PC-9 (cell line): ENCODE results near the gene HACE1. TPM values are rescaled to one million over a fixed set of nuclear protein-coding genes. Genes with fewer than 3 reads are reported as not detected.
A peak's percentile ranks its signal among the peaks of the same experiment; 100 is the strongest.

ENCODE experiments used
- BruUV-seq: library from RNA; stranded (reverse); fragments of 400-500 nt; replicated peaks from 2 replicates; lab custom pipeline; 2021; lab: Mats Ljungman, UMichigan
- CTCF ChIA-PET: fragments of 300-600 bp; sonication (Branson Sonifier 250); formaldehyde crosslinking; loops from one replicate; lab custom pipeline; 2022; ENCODE audit warnings: antibody characterized with exemption; lab: Charles Lee
- POLR2A ChIA-PET: fragments of 300-600 bp; sonication (Branson Sonifier 250); formaldehyde crosslinking; loops from one replicate; lab custom pipeline; 2022; ENCODE audit warnings: antibody characterized with exemption; ENCODE audit not compliant: unreplicated experiment; lab: Charles Lee
- DNase-seq, 2 experiments: peaks; one replicate each; pipeline versions ENCODE4 v3.0.0 to v3.0.0-alpha.2; 2015 to 2022; ENCODE audit warnings: mixed read lengths in 1 of 2
- H2AFZ ChIP-seq: fragments of 200-600 bp; sonication (generic); 2 replicates; pipeline ENCODE4 v1.8.1; 2017; ENCODE audit warnings: antibody characterized with exemption
- H3F3A ChIP-seq: fragments of 200-600 bp; sonication (generic); 2 replicates; pipeline ENCODE4 v1.8.1; 2017; ENCODE audit warnings: antibody characterized with exemption, mild to moderate bottlenecking, low read depth; ENCODE audit not compliant: insufficient read depth
- H3K27ac ChIP-seq: fragments of 200-600 bp; sonication (generic); 2 replicates; pipeline ENCODE4 v1.6.1; 2016; ENCODE audit warnings: mixed run types
- H3K27me3 ChIP-seq: fragments of 200-600 bp; sonication (generic); 2 replicates; pipeline ENCODE4 v1.6.1; 2016; ENCODE audit warnings: low read depth, mixed run types; ENCODE audit not compliant: insufficient read depth
- H3K36me3 ChIP-seq: fragments of 200-600 bp; sonication (generic); 2 replicates; pipeline ENCODE4 v1.6.1; 2016; ENCODE audit warnings: low read depth, mixed run types
- H3K4me1 ChIP-seq: fragments of 200-600 bp; sonication (generic); replicated peaks from 2 replicates; pipeline ENCODE4 v1.6.1; 2016; ENCODE audit warnings: mixed run types; ENCODE audit not compliant: insufficient read depth
- H3K4me2 ChIP-seq: fragments of 200-600 bp; sonication (generic); 2 replicates; pipeline ENCODE4 v1.6.1; 2017; ENCODE audit warnings: mixed run types
- H3K4me3 ChIP-seq: fragments of 200-600 bp; sonication (generic); 2 replicates; pipeline ENCODE4 v1.6.1; 2016; ENCODE audit warnings: mixed run types
- H3K79me2 ChIP-seq: fragments of 200-600 bp; sonication (generic); 2 replicates; pipeline ENCODE4 v1.6.1; 2017; ENCODE audit warnings: low read depth, mixed run types
- H3K9me2 ChIP-seq: fragments of 200-600 bp; sonication (generic); 2 replicates; pipeline ENCODE4 v1.8.1; 2017; ENCODE audit warnings: mild to moderate bottlenecking; ENCODE audit not compliant: insufficient read depth
- H3K9me3 ChIP-seq: fragments of 200-600 bp; sonication (generic); 2 replicates; pipeline ENCODE4 v1.8.1; 2016; ENCODE audit warnings: low read depth; ENCODE audit not compliant: insufficient read depth
- H4K20me1 ChIP-seq: fragments of 200-600 bp; sonication (generic); 2 replicates; pipeline ENCODE4 v1.8.1; 2017; ENCODE audit not compliant: insufficient read depth
- EZH2 ChIP-seq: fragments of 200-600 bp; sonication (generic); IDR thresholded peaks from 2 replicates; pipeline ENCODE4 v1.8.0; 2017; ENCODE audit warnings: antibody characterized with exemption, low read depth
- intact Hi-C: fragments of 100-400 bp; cut with micrococcal nuclease; formaldehyde crosslinking; loops from one replicate; pipeline ENCODE4 v1.10.0; 2022; ENCODE audit not compliant: unreplicated experiment
- total RNA-seq: library from RNA; stranded (reverse); gene quantifications from 2 replicates; pipeline ENCODE4 v1.2.3, GENCODE V29; 2021
- TF ChIP-seq, protein P1 (sequence below): fragments of 200-600 bp; sonication (generic); conservative IDR thresholded peaks from 2 replicates; pipeline ENCODE4 v1.6.1; 2017; ENCODE audit warnings: mixed run types, antibody characterized with exemption, mild to moderate bottlenecking, moderate library complexity

The HACE1 gene
- total RNA-seq, 1 experiment from 2014 or later, result 12.4 TPM

GRCh38 chr6:104685871-104686549 is 173.7 kb downstream of the HACE1 start:
- POLR2A ChIA-PET, result no interaction called here
- Histone ChIP-seq H2AFZ (no peak overlapping the region), H3K27me3 (no peaks in the 10 kb centered on the region), H3K9me2 (no peaks in the 10 kb centered on the region), H3K4me2 (no peak overlapping the region), H4K20me1 (no peaks in the 10 kb centered on the region), H3K9me3 (no peaks in the 10 kb centered on the region), H3K36me3 (no peaks in the 10 kb centered on the region), H3F3A (no peaks in the 10 kb centered on the region), H3K27ac (no peak overlapping the region), H3K4me1 (no peaks in the 10 kb centered on the region), H3K79me2 (no peaks in the 10 kb centered on the region), H3K4me3 (no peak overlapping the region)
- intact Hi-C loops, result no loop called here
- CTCF ChIA-PET, result no interaction called here
- no peak for TF ChIP-seq EZH2
- TF ChIP-seq, protein P1, sequence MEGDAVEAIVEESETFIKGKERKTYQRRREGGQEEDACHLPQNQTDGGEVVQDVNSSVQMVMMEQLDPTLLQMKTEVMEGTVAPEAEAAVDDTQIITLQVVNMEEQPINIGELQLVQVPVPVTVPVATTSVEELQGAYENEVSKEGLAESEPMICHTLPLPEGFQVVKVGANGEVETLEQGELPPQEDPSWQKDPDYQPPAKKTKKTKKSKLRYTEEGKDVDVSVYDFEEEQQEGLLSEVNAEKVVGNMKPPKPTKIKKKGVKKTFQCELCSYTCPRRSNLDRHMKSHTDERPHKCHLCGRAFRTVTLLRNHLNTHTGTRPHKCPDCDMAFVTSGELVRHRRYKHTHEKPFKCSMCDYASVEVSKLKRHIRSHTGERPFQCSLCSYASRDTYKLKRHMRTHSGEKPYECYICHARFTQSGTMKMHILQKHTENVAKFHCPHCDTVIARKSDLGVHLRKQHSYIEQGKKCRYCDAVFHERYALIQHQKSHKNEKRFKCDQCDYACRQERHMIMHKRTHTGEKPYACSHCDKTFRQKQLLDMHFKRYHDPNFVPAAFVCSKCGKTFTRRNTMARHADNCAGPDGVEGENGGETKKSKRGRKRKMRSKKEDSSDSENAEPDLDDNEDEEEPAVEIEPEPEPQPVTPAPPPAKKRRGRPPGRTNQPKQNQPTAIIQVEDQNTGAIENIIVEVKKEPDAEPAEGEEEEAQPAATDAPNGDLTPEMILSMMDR, result no peak
- no TSS peak for BruUV-seq
- DNase-seq, result peak in 1 of 2 experiments; percentile 19

- Histone ChIP-seq H3K9me2 (no peaks in the 10 kb centered on the region), H3K36me3 (no peaks in the 10 kb centered on the region), H3K27me3 (no peaks in the 10 kb centered on the region), H3K4me2 (no peak overlapping the region), H2AFZ (no peak overlapping the region), H3K4me1 (no peaks in the 10 kb centered on the region), H4K20me1 (no peaks in the 10 kb centered on the region), H3K27ac (no peak overlapping the region), H3F3A (no peaks in the 10 kb centered on the region), H3K79me2 (no peaks in the 10 kb centered on the region), H3K4me3 (no peak overlapping the region), H3K9me3 (0 out of 2 replicates have a peak, but pooled peaks cover 3% of the 10 kb centered on the region)
- no TSS peak for BruUV-seq
- ChIA-PET CTCF (interaction anchor here (0.6 kb wide), 1 partner anchor 1380 kb away, joined by 4 read pairs; no protein-coding TSS in a partner anchor), POLR2A (no interaction called here)
- TF ChIP-seq, protein P1, result no peak
- TF ChIP-seq EZH2, result no peak
- no peak for DNase-seq
- intact Hi-C loops, result no loop called here
Measured at GRCh38 chr6:104684911-104685415, 174.8 kb downstream of the HACE1 start.

GRCh38 chr6:104683809-104684208 is 175.9 kb downstream of the HACE1 start:
- no peak overlapping the region for H3K4me3 ChIP-seq
- 0 out of 2 replicates have a peak, but pooled peaks cover 3% of the 10 kb centered on the region for H3K9me3 ChIP-seq
- intact Hi-C loops, result loop anchor here (1.0 kb wide), 1 partner anchor 87 kb away; no protein-coding TSS in a partner anchor
- H3K4me2 ChIP-seq, result no peak overlapping the region
- H3K36me3 ChIP-seq, result no peaks in the 10 kb centered on the region
- ChIA-PET POLR2A (no interaction called here), CTCF (no interaction called here)
- no peaks in the 10 kb centered on the region for H3F3A ChIP-seq
- no peak for DNase-seq
- no TSS peak for BruUV-seq
- H2AFZ ChIP-seq, result no peak overlapping the region
- no peak for TF ChIP-seq EZH2
- TF ChIP-seq, protein P1, result no peak
- H3K9me2 ChIP-seq, result no peaks in the 10 kb centered on the region
- no peaks in the 10 kb centered on the region for H4K20me1 ChIP-seq
- no peaks in the 10 kb centered on the region for H3K79me2 ChIP-seq
- no peaks in the 10 kb centered on the region for H3K4me1 ChIP-seq
- H3K27ac ChIP-seq, result no peak overlapping the region
- H3K27me3 ChIP-seq, result no peaks in the 10 kb centered on the region
